Osteoblast (primary cell): ENCODE measurements around the gene C5orf15. TPM values are rescaled to one million over a fixed set of nuclear protein-coding genes. Genes with fewer than 3 reads are reported as not detected.

Experiments used
- DNase-seq: peaks from one replicate; pipeline ENCODE4 v3.0.0; 2011; ENCODE audit warnings: low spot score, mixed read lengths; ENCODE audit not compliant: insufficient read length; ENCODE audit errors: missing footprints
- H2AFZ ChIP-seq: 2 replicates; pipeline ENCODE4 v1.6.0; 2011; ENCODE audit warnings: mild to moderate bottlenecking, low read length
- H3K27ac ChIP-seq: 2 replicates; pipeline ENCODE4 v1.5.1; 2011; ENCODE audit warnings: mild to moderate bottlenecking, low read depth, low read length, moderate library complexity
- H3K27me3 ChIP-seq: 2 replicates; pipeline ENCODE4 v1.6.0; 2012; ENCODE audit warnings: mild to moderate bottlenecking, control low read depth, inconsistent platforms, low read length, moderate library complexity; ENCODE audit not compliant: insufficient read depth
- H3K36me3 ChIP-seq: 2 replicates; pipeline ENCODE4 v1.5.1; 2011; ENCODE audit warnings: mild to moderate bottlenecking, low read length, control low read depth, moderate library complexity; ENCODE audit not compliant: insufficient read depth
- H3K4me1 ChIP-seq: 2 replicates; pipeline ENCODE4 v1.5.1; 2011; ENCODE audit warnings: mild to moderate bottlenecking, low read length, control low read depth, moderate library complexity; ENCODE audit not compliant: insufficient read depth
- H3K4me2 ChIP-seq: 2 replicates; pipeline ENCODE4 v1.6.0; 2011; ENCODE audit warnings: mild to moderate bottlenecking, low read length; ENCODE audit not compliant: insufficient read depth
- H3K4me3 ChIP-seq: fragments of 200-600 bp; sonication (generic); 3 replicates; pipeline ENCODE4 v1.5.1; 2012; ENCODE audit warnings: mild to moderate bottlenecking, low read length, inconsistent platforms; ENCODE audit not compliant: insufficient read depth
- H3K79me2 ChIP-seq: 2 replicates; pipeline ENCODE4 v1.6.0; 2012; ENCODE audit warnings: mild to moderate bottlenecking, low read length, control low read depth, inconsistent platforms; ENCODE audit not compliant: insufficient read depth
- H3K9me3 ChIP-seq: 2 replicates; pipeline ENCODE4 v1.5.1; 2011; ENCODE audit warnings: low read depth, low read length, control low read depth
- H4K20me1 ChIP-seq: 2 replicates; pipeline ENCODE4 v1.6.0; 2012; ENCODE audit warnings: mild to moderate bottlenecking, low read length, control low read depth; ENCODE audit not compliant: insufficient read depth
- CTCF ChIP-seq: IDR thresholded peaks from 2 replicates; pipeline ENCODE4 v1.5.1; 2011; ENCODE audit warnings: mild to moderate bottlenecking, low read depth, low read length, moderate library complexity; ENCODE audit errors: extremely low read depth
- total RNA-seq: library from RNA; depleted of rRNA; stranded (reverse); fragments of >200 nt; gene quantifications from 2 replicates; pipeline ENCODE4 v1.2.3, GENCODE V29; 2012

C5orf15 gene
- total RNA-seq, 1 donor: 68.4 TPM

- Histone ChIP-seq H4K20me1 (peaks cover 52% of the 10 kb centered on the region), H3K27me3 (no peaks in the 10 kb centered on the region), H3K36me3 (peaks cover 24% of the 10 kb centered on the region), H2AFZ (peak overlapping the region; percentile 17), H3K79me2 (peaks cover 65% of the 10 kb centered on the region), H3K4me3 (peak overlapping the region; percentile 78), H3K4me1 (peaks cover 29% of the 10 kb centered on the region), H3K4me2 (peak overlapping the region; percentile 93), H3K9me3 (no peaks in the 10 kb centered on the region), H3K27ac (peak overlapping the region; percentile 91)
- TF ChIP-seq CTCF: no peak
- no peak for DNase-seq
These were observed 34.8 kb upstream of the C5orf15 start for GRCh38 chr5:134003064-134003816.

GRCh38 chr5:134001938-134002731 lies 33.7 kb upstream of the C5orf15 start:
- H3K4me3 ChIP-seq: no peak overlapping the region
- DNase-seq: peak; percentile 52
- no peak overlapping the region for H2AFZ ChIP-seq
- H3K9me3 ChIP-seq: no peaks in the 10 kb centered on the region
- H3K27ac ChIP-seq: peak overlapping the region; percentile 91
- peaks cover 24% of the 10 kb centered on the region for H3K36me3 ChIP-seq
- peaks cover 24% of the 10 kb centered on the region for H3K4me1 ChIP-seq
- H4K20me1 ChIP-seq: peaks cover 63% of the 10 kb centered on the region
- no peaks in the 10 kb centered on the region for H3K27me3 ChIP-seq
- TF ChIP-seq CTCF: no peak
- peaks cover 77% of the 10 kb centered on the region for H3K79me2 ChIP-seq
- peak overlapping the region; percentile 93 for H3K4me2 ChIP-seq

GRCh38 chr5:134000696-134001453 lies 32.5 kb upstream of the C5orf15 start:
- H2AFZ ChIP-seq: no peak overlapping the region
- peaks cover 75% of the 10 kb centered on the region for H4K20me1 ChIP-seq
- H3K4me3 ChIP-seq: no peak overlapping the region
- no peaks in the 10 kb centered on the region for H3K27me3 ChIP-seq
- peaks cover 83% of the 10 kb centered on the region for H3K79me2 ChIP-seq
- H3K4me2 ChIP-seq: no peak overlapping the region
- H3K4me1 ChIP-seq: peaks cover 26% of the 10 kb centered on the region
- H3K36me3 ChIP-seq: peaks cover 24% of the 10 kb centered on the region
- no peak for DNase-seq
- H3K27ac ChIP-seq: no peak overlapping the region
- no peak for TF ChIP-seq CTCF
- no peaks in the 10 kb centered on the region for H3K9me3 ChIP-seq
